Tibial nerve (tissue), 3 donors: ENCODE measurements around the gene FLVCR1.

Experiments used
- CTCF ChIP-seq, 5 experiments: fragments of 200-600 bp in 3 of 5; fragments of 450-650 bp in 2 of 5; sonication (generic) in 3 of 5; IDR thresholded peaks; one replicate each; pipeline ENCODE4 v1.5.1; 2016 to 2019; ENCODE audit warnings: antibody characterized with exemption in 5 of 5, mild to moderate bottlenecking in 3 of 5, moderate library complexity in 2 of 5
- POLR2A ChIP-seq, 2 donors: fragments of 450-650 bp; IDR thresholded peaks; one replicate each; pipeline ENCODE4 v1.6.1; 2017; ENCODE audit warnings: antibody characterized with exemption in 2 of 2, mild to moderate bottlenecking in 2 of 2, moderate library complexity in 2 of 2

GRCh38 chr1:212857992-212858460, at the start of gene FLVCR1:
- peak in 1 of 5 experiments; percentile 43 for TF ChIP-seq CTCF (IDR thresholded peaks at IDR 0.05)
- peak in 1 of 2 donors; percentile 81 for TF ChIP-seq POLR2A (IDR thresholded peaks at IDR 0.05)
